Measurements from ENCODE around the gene DBNDD2.
A peak's percentile ranks its signal among the peaks of the same experiment; 100 is the strongest.

Gene DBNDD2

GRCh38 chr20:45395114-45395415, 13.0 kb upstream of the DBNDD2 start:
- CTCF ChIA-PET: interaction anchor here (0.9 to 1.8 kb wide), 4 partner anchors 9 to 42 kb away, joined by 3 to 6 read pairs (median 4); partner anchors contain the start of gene SYS1
- H3K4me3 ChIP-seq (ENCODE audit: control insufficient read depth in 1 of 7, extremely low read depth in 1 of 7, insufficient read depth in 4 of 7, low read depth in 2 of 7, low read length in 6 of 7): no peak overlapping the region
- POLR2A ChIA-PET: no interaction called here
- peaks cover 0 to 2% (median 0%) of the 10 kb centered on the region in 5 experiments for H3K9me3 ChIP-seq (ENCODE audit: control extremely low read depth in 1 of 5, control insufficient read depth in 4 of 5, insufficient read depth in 2 of 5, low read depth in 1 of 5, low read length in 4 of 5)
- WGBS (ENCODE audit: insufficient coverage): 100% methylated on average over 7 of the region's 7 CpGs
- H3K36me3 ChIP-seq (ENCODE audit: control insufficient read depth in 4 of 4, insufficient read depth in 4 of 4, low read length in 3 of 4): no peaks in the 10 kb centered on the region
- no peak for DNase-seq
- H3K4me1 ChIP-seq (ENCODE audit: control extremely low read depth in 1 of 4, control insufficient read depth in 4 of 4, insufficient read depth in 4 of 4, low read length in 3 of 4): no peaks in the 10 kb centered on the region
- no peak overlapping the region for H3K27ac ChIP-seq (ENCODE audit: insufficient read depth in 1 of 2, low read depth in 1 of 2, low read length in 2 of 2, poor library complexity in 1 of 2, severe bottlenecking in 2 of 2)
- H3K27me3 ChIP-seq (replicated peaks in 2 of 5; ENCODE audit: control insufficient read depth in 4 of 5, insufficient read depth in 5 of 5, low read length in 4 of 5): no peaks in the 10 kb centered on the region

- Histone ChIP-seq H3K27ac (ENCODE audit: insufficient read depth in 1 of 2, low read depth in 1 of 2, low read length in 2 of 2, poor library complexity in 1 of 2, severe bottlenecking in 2 of 2) (no peak overlapping the region), H3K27me3 (replicated peaks in 2 of 5; ENCODE audit: control insufficient read depth in 4 of 5, insufficient read depth in 5 of 5, low read length in 4 of 5) (peaks cover 0 to 3% (median 2%) of the 10 kb centered on the region in 5 experiments), H3K36me3 (ENCODE audit: control insufficient read depth in 4 of 4, insufficient read depth in 4 of 4, low read length in 3 of 4) (peaks cover 0 to 2% (median 0%) of the 10 kb centered on the region in 4 experiments), H3K4me1 (ENCODE audit: control extremely low read depth in 1 of 4, control insufficient read depth in 4 of 4, insufficient read depth in 4 of 4, low read length in 3 of 4) (no peaks in the 10 kb centered on the region), H3K4me3 (ENCODE audit: control insufficient read depth in 1 of 7, extremely low read depth in 1 of 7, insufficient read depth in 4 of 7, low read depth in 2 of 7, low read length in 6 of 7) (no peak overlapping the region), H3K9me3 (ENCODE audit: control extremely low read depth in 1 of 5, control insufficient read depth in 4 of 5, insufficient read depth in 2 of 5, low read depth in 1 of 5, low read length in 4 of 5) (peaks cover 0 to 15% (median 11%) of the 10 kb centered on the region in 5 experiments)
- no peak for DNase-seq
- POLR2A ChIA-PET: no interaction called here
- WGBS (ENCODE audit: insufficient coverage): no CpG with 5 or more reads among the region's 1 CpG
- CTCF ChIA-PET: interaction anchor here (0.8 kb wide), 1 partner anchor 9 kb away, joined by 3 read pairs; the partner anchor contains the start of gene DBNDD2
Observed at GRCh38 chr20:45399018-45399417, 9.1 kb upstream of the DBNDD2 start.

- 99% methylated on average over 6 of the region's 6 CpGs for whole genome bisulfite sequencing (ENCODE audit: insufficient coverage)
- DNase-seq: no peak
- H3K36me3 ChIP-seq (ENCODE audit: control insufficient read depth in 4 of 4, insufficient read depth in 4 of 4, low read length in 3 of 4): peaks cover 0 to 2% (median 0%) of the 10 kb centered on the region in 4 experiments
- no peak overlapping the region for H3K27ac ChIP-seq (ENCODE audit: insufficient read depth in 1 of 2, low read depth in 1 of 2, low read length in 2 of 2, poor library complexity in 1 of 2, severe bottlenecking in 2 of 2)
- peaks cover 0 to 15% (median 11%) of the 10 kb centered on the region in 5 experiments for H3K9me3 ChIP-seq (ENCODE audit: control extremely low read depth in 1 of 5, control insufficient read depth in 4 of 5, insufficient read depth in 2 of 5, low read depth in 1 of 5, low read length in 4 of 5)
- H3K4me1 ChIP-seq (ENCODE audit: control extremely low read depth in 1 of 4, control insufficient read depth in 4 of 4, insufficient read depth in 4 of 4, low read length in 3 of 4): peaks cover 0 to 3% (median 2%) of the 10 kb centered on the region in 4 experiments
- H3K27me3 ChIP-seq (replicated peaks in 2 of 5; ENCODE audit: control insufficient read depth in 4 of 5, insufficient read depth in 5 of 5, low read length in 4 of 5): peaks cover 4 to 12% (median 8%) of the 10 kb centered on the region in 5 experiments
- no peak overlapping the region for H3K4me3 ChIP-seq (ENCODE audit: control insufficient read depth in 1 of 7, extremely low read depth in 1 of 7, insufficient read depth in 4 of 7, low read depth in 2 of 7, low read length in 6 of 7)
- ChIA-PET POLR2A (no interaction called here), CTCF (no interaction called here)
Observed at GRCh38 chr20:45400346-45401031, 7.6 kb upstream of the DBNDD2 start.

GRCh38 chr20:45402946-45403345, 5.1 kb upstream of the DBNDD2 start:
- Histone ChIP-seq H3K4me1 (ENCODE audit: control extremely low read depth in 1 of 4, control insufficient read depth in 4 of 4, insufficient read depth in 4 of 4, low read length in 3 of 4) (peaks cover 0 to 25% (median 23%) of the 10 kb centered on the region in 4 experiments), H3K27me3 (replicated peaks in 2 of 5; ENCODE audit: control insufficient read depth in 4 of 5, insufficient read depth in 5 of 5, low read length in 4 of 5) (peaks cover 4 to 14% (median 9%) of the 10 kb centered on the region in 5 experiments), H3K9me3 (ENCODE audit: control extremely low read depth in 1 of 5, control insufficient read depth in 4 of 5, insufficient read depth in 2 of 5, low read depth in 1 of 5, low read length in 4 of 5) (peaks cover 0 to 15% (median 11%) of the 10 kb centered on the region in 5 experiments), H3K4me3 (ENCODE audit: control insufficient read depth in 1 of 7, extremely low read depth in 1 of 7, insufficient read depth in 4 of 7, low read depth in 2 of 7, low read length in 6 of 7) (no peak overlapping the region), H3K27ac (ENCODE audit: insufficient read depth in 1 of 2, low read depth in 1 of 2, low read length in 2 of 2, poor library complexity in 1 of 2, severe bottlenecking in 2 of 2) (no peak overlapping the region), H3K36me3 (ENCODE audit: control insufficient read depth in 4 of 4, insufficient read depth in 4 of 4, low read length in 3 of 4) (peaks cover 0 to 2% (median 0%) of the 10 kb centered on the region in 4 experiments)
- WGBS (ENCODE audit: insufficient coverage): 100% methylated on average over 1 of the region's 1 CpG
- CTCF ChIA-PET: interaction anchor here (1.7 kb wide), 1 partner anchor 12 kb away, joined by 3 read pairs; no protein-coding TSS in a partner anchor
- no peak for DNase-seq
- POLR2A ChIA-PET: no interaction called here

- CTCF ChIA-PET: interaction anchor here (0.6 to 1.4 kb wide), 5 partner anchors 10 to 253 kb away, joined by 3 to 6 read pairs (median 4); partner anchors contain the start of gene PIGT
- DNase-seq: no peak
- H3K27ac ChIP-seq (ENCODE audit: insufficient read depth in 1 of 2, low read depth in 1 of 2, low read length in 2 of 2, poor library complexity in 1 of 2, severe bottlenecking in 2 of 2): no peak overlapping the region
Observed at GRCh38 chr20:45404438-45404837, 3.7 kb upstream of the DBNDD2 start.

GRCh38 chr20:45405571-45406259, 2.4 kb upstream of the DBNDD2 start:
- CTCF ChIA-PET: interaction anchor here (1.8 to 3.9 kb wide), 2 partner anchors 22 to 30 kb away, joined by 6 to 37 read pairs; partner anchors contain the start of gene TP53TG5
- WGBS (ENCODE audit: insufficient coverage): under 1% methylated on average over 36 of the region's 49 CpGs
- POLR2A ChIA-PET: interaction anchor here (1.9 kb wide), 1 partner anchor 10 kb away, joined by 7 read pairs; the partner anchor contains the start of gene PIGT

More at GRCh38 chr20:45404438-45404837, 3.7 kb upstream of the DBNDD2 start:
- Histone ChIP-seq H3K4me3 (ENCODE audit: control insufficient read depth in 1 of 7, extremely low read depth in 1 of 7, insufficient read depth in 4 of 7, low read depth in 2 of 7, low read length in 6 of 7) (no peak overlapping the region), H3K4me1 (ENCODE audit: control extremely low read depth in 1 of 4, control insufficient read depth in 4 of 4, insufficient read depth in 4 of 4, low read length in 3 of 4) (peaks cover 2 to 36% (median 34%) of the 10 kb centered on the region in 4 experiments), H3K36me3 (ENCODE audit: control insufficient read depth in 4 of 4, insufficient read depth in 4 of 4, low read length in 3 of 4) (peaks cover 0 to 2% (median 0%) of the 10 kb centered on the region in 4 experiments), H3K9me3 (ENCODE audit: control extremely low read depth in 1 of 5, control insufficient read depth in 4 of 5, insufficient read depth in 2 of 5, low read depth in 1 of 5, low read length in 4 of 5) (peaks cover 0 to 15% (median 9%) of the 10 kb centered on the region in 5 experiments), H3K27me3 (replicated peaks in 2 of 5; ENCODE audit: control insufficient read depth in 4 of 5, insufficient read depth in 5 of 5, low read length in 4 of 5) (peaks cover 4 to 14% (median 9%) of the 10 kb centered on the region in 5 experiments)
- POLR2A ChIA-PET: no interaction called here
- no CpG with 5 or more reads among the region's 1 CpG for WGBS (ENCODE audit: insufficient coverage)

More at GRCh38 chr20:45405571-45406259, 2.4 kb upstream of the DBNDD2 start:
- Histone ChIP-seq H3K4me1 (ENCODE audit: control extremely low read depth in 1 of 4, control insufficient read depth in 4 of 4, insufficient read depth in 4 of 4, low read length in 3 of 4) (peaks cover 2 to 38% (median 34%) of the 10 kb centered on the region in 4 experiments), H3K4me3 (ENCODE audit: control insufficient read depth in 1 of 7, extremely low read depth in 1 of 7, insufficient read depth in 4 of 7, low read depth in 2 of 7, low read length in 6 of 7) (peak overlapping the region; percentile 60 to 87 (median 74)), H3K36me3 (ENCODE audit: control insufficient read depth in 4 of 4, insufficient read depth in 4 of 4, low read length in 3 of 4) (peaks cover 0 to 12% (median 3%) of the 10 kb centered on the region in 4 experiments), H3K27me3 (replicated peaks in 2 of 5; ENCODE audit: control insufficient read depth in 4 of 5, insufficient read depth in 5 of 5, low read length in 4 of 5) (peaks cover 4 to 14% (median 9%) of the 10 kb centered on the region in 5 experiments), H3K9me3 (ENCODE audit: control extremely low read depth in 1 of 5, control insufficient read depth in 4 of 5, insufficient read depth in 2 of 5, low read depth in 1 of 5, low read length in 4 of 5) (peaks cover 0 to 10% (median 4%) of the 10 kb centered on the region in 5 experiments), H3K27ac (ENCODE audit: insufficient read depth in 1 of 2, low read depth in 1 of 2, low read length in 2 of 2, poor library complexity in 1 of 2, severe bottlenecking in 2 of 2) (no peak overlapping the region)
- DNase-seq: peak in 2 of 3 donors; percentile 10 to 23
